Mesendoderm (in vitro differentiated cells): ENCODE results near the gene CDC42BPA.

ENCODE experiments used
- DNase-seq: peaks from one replicate; pipeline ENCODE4 v3.0.0; 2013
- H2AK5ac ChIP-seq: 2 replicates; pipeline ENCODE4 v1.6.1; 2013; ENCODE audit warnings: low read length, inconsistent platforms
- H2BK120ac ChIP-seq: 2 replicates; pipeline ENCODE4 v1.6.1; 2013; ENCODE audit warnings: low read depth, mild to moderate bottlenecking, low read length, moderate library complexity, mixed read lengths
- H2BK15ac ChIP-seq: replicated peaks from 2 replicates; pipeline ENCODE4 v1.6.1; 2013; ENCODE audit warnings: low read depth, mild to moderate bottlenecking, moderate library complexity
- H2BK5ac ChIP-seq: 2 replicates; pipeline ENCODE4 v1.6.1; 2013; ENCODE audit warnings: low read length, inconsistent platforms
- H3K18ac ChIP-seq: 2 replicates; pipeline ENCODE4 v1.6.1; 2013; ENCODE audit warnings: mild to moderate bottlenecking, low read length, mixed read lengths
- H3K23ac ChIP-seq: one replicate; pipeline ENCODE4 v1.6.1; 2013; ENCODE audit warnings: low read length
- H3K27ac ChIP-seq: 2 replicates; pipeline ENCODE4 v1.5.1; 2013; ENCODE audit warnings: low read depth, mild to moderate bottlenecking, inconsistent platforms, low read length, moderate library complexity
- H3K27me3 ChIP-seq: 2 replicates; pipeline ENCODE4 v1.6.1; 2013; ENCODE audit warnings: low read length, control low read depth, mild to moderate bottlenecking, inconsistent platforms; ENCODE audit not compliant: insufficient read depth, poor library complexity
- H3K36me3 ChIP-seq: 2 replicates; pipeline ENCODE4 v1.6.1; 2013; ENCODE audit warnings: low read length, inconsistent platforms; ENCODE audit not compliant: control insufficient read depth, insufficient read depth
- H3K4ac ChIP-seq: one replicate; pipeline ENCODE4 v1.6.1; 2013; ENCODE audit warnings: low read depth, mild to moderate bottlenecking, low read length, moderate library complexity
- H3K4me1 ChIP-seq: 2 replicates; pipeline ENCODE4 v1.6.1; 2013; ENCODE audit warnings: low read depth, low read length, inconsistent platforms; ENCODE audit not compliant: control insufficient read depth
- H3K4me2 ChIP-seq: 2 replicates; pipeline ENCODE4 v1.6.1; 2013; ENCODE audit warnings: low read length
- H3K4me3 ChIP-seq: 2 replicates; pipeline ENCODE4 v1.5.1; 2013; ENCODE audit warnings: mild to moderate bottlenecking, low read length
- H3K56ac ChIP-seq: one replicate; pipeline ENCODE4 v1.6.1; 2013; ENCODE audit warnings: low read length
- H3K79me1 ChIP-seq: 2 replicates; pipeline ENCODE4 v1.6.1; 2013; ENCODE audit warnings: low read length, inconsistent platforms
- H3K79me2 ChIP-seq: 2 replicates; pipeline ENCODE4 v1.6.1; 2013; ENCODE audit warnings: mild to moderate bottlenecking, low read length; ENCODE audit not compliant: control insufficient read depth, insufficient read depth
- H3K9ac ChIP-seq: 2 replicates; pipeline ENCODE4 v1.6.1; 2013; ENCODE audit warnings: low read length, inconsistent platforms
- H4K5ac ChIP-seq: one replicate; pipeline ENCODE4 v1.6.1; 2013; ENCODE audit warnings: low read length
- H4K8ac ChIP-seq: one replicate; pipeline ENCODE4 v1.6.1; 2013; ENCODE audit warnings: low read depth, mild to moderate bottlenecking, control low read depth, low read length, moderate library complexity
- WGBS: extraction: QIAGEN DNeasy Blood & Tissue Kit; methylation state at CpG from one replicate; pipeline ENCODE4 v1.1.7; 2013; ENCODE audit warnings: low lambda C conversion rate, missing lambda C conversion rate; ENCODE audit not compliant: insufficient coverage; ENCODE audit errors: extremely low coverage; 5-methylcytosine and 5-hydroxymethylcytosine counted together

CDC42BPA gene

DNA sequence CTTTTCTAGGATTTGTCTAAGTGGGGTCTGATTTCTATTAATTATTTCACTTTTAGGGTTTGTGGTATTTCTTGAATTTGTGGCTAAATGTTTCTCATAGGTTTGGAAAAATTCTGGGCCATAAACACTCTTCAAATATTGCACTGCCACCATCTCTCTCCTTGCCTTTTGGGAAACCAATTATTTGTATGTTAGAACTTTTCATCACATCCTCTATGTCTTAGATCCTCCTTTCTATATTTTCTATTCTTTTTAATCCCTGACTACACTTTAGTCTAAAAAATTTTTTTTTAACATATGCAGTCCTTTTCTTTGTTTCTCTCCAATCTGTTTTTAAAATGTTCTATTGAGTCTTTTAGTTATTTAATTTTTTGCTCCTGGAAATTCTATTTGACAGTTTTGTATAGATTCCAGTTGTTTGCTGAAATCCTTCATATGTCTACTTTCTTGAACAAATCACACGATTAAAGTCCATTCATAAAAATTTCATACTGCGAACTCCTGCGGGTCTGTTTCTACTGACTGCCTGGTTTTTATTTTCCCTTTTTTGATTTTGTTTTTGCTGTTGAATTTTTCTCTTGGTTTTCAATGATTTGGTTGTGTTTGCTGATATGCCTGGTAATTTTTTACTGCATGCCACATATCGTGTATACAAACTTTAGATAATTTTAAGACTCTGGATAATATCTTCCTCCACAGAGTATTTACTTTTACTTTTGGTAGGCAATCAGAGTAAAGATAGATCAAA, 235.1 kb downstream of the CDC42BPA start:
- H2BK120ac ChIP-seq, result no peak overlapping the region
- H2AK5ac ChIP-seq, result no peak overlapping the region
- H3K56ac ChIP-seq, result no peak overlapping the region
- H2BK15ac ChIP-seq, result no peak overlapping the region
- no peak for DNase-seq
- no peak overlapping the region for H4K8ac ChIP-seq
- no CpG with 5 or more reads among the region's 4 CpGs for WGBS
- H3K36me3 ChIP-seq, result no peaks in the 10 kb centered on the region
- H3K9ac ChIP-seq, result no peak overlapping the region
- H3K27me3 ChIP-seq, result no peaks in the 10 kb centered on the region
- no peak overlapping the region for H3K18ac ChIP-seq
- no peaks in the 10 kb centered on the region for H3K79me1 ChIP-seq
- H3K4me3 ChIP-seq, result no peak overlapping the region
- H3K4me2 ChIP-seq, result no peak overlapping the region
- no peak overlapping the region for H3K23ac ChIP-seq
- no peak overlapping the region for H4K5ac ChIP-seq
- H2BK5ac ChIP-seq, result no peak overlapping the region
- no peaks in the 10 kb centered on the region for H3K79me2 ChIP-seq
- no peaks in the 10 kb centered on the region for H3K4me1 ChIP-seq
- H3K4ac ChIP-seq, result no peak overlapping the region
- H3K27ac ChIP-seq, result no peak overlapping the region

DNA sequence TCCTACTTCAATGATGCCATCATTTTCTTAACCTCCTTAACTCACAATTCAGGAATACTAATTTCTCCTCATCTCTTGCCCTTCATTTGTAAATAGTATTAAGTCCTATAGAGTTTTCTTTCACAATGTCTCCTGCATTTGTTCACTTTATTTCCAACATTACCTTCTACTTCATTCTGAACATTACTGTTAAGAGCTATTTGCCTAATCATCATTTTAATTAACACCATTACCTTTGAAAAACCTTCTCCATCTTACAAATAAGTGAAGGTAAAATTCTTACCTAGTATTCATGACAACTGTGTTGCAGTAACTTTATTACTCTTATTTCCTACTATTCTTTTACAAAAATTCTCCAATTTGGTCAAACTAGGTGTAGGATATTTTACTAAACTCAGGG, 240.5 kb downstream of the CDC42BPA start:
- no peaks in the 10 kb centered on the region for H3K79me1 ChIP-seq
- no peak overlapping the region for H3K4ac ChIP-seq
- H4K8ac ChIP-seq, result no peak overlapping the region
- H2AK5ac ChIP-seq, result no peak overlapping the region
- no peak overlapping the region for H2BK15ac ChIP-seq
- no peaks in the 10 kb centered on the region for H3K27me3 ChIP-seq
- no peak overlapping the region for H3K23ac ChIP-seq
- no peak for DNase-seq
- H3K4me2 ChIP-seq, result no peak overlapping the region
- no peak overlapping the region for H3K56ac ChIP-seq
- H3K27ac ChIP-seq, result no peak overlapping the region
- no peak overlapping the region for H3K18ac ChIP-seq
- H3K36me3 ChIP-seq, result no peaks in the 10 kb centered on the region
- no peak overlapping the region for H2BK120ac ChIP-seq
- no peak overlapping the region for H3K4me3 ChIP-seq
- no peaks in the 10 kb centered on the region for H3K4me1 ChIP-seq
- no peak overlapping the region for H4K5ac ChIP-seq
- H2BK5ac ChIP-seq, result no peak overlapping the region
- no peaks in the 10 kb centered on the region for H3K79me2 ChIP-seq
- no peak overlapping the region for H3K9ac ChIP-seq

- Histone ChIP-seq H3K4me2 (no peak overlapping the region), H3K9ac (no peak overlapping the region), H2BK5ac (no peak overlapping the region), H3K79me1 (no peaks in the 10 kb centered on the region), H4K8ac (no peak overlapping the region), H3K27ac (no peak overlapping the region), H2BK120ac (no peak overlapping the region), H3K23ac (no peak overlapping the region), H3K79me2 (no peaks in the 10 kb centered on the region), H3K27me3 (no peaks in the 10 kb centered on the region), H3K4me3 (no peak overlapping the region), H2AK5ac (no peak overlapping the region), H3K4ac (no peak overlapping the region), H3K36me3 (no peaks in the 10 kb centered on the region), H4K5ac (no peak overlapping the region), H3K56ac (no peak overlapping the region), H3K4me1 (no peaks in the 10 kb centered on the region), H2BK15ac (no peak overlapping the region), H3K18ac (no peak overlapping the region)
- no CpG with 5 or more reads among the region's 4 CpGs for WGBS
- no peak for DNase-seq
Measured at GRCh38 chr1:227073786-227074185, 244.5 kb downstream of the CDC42BPA start.

DNA sequence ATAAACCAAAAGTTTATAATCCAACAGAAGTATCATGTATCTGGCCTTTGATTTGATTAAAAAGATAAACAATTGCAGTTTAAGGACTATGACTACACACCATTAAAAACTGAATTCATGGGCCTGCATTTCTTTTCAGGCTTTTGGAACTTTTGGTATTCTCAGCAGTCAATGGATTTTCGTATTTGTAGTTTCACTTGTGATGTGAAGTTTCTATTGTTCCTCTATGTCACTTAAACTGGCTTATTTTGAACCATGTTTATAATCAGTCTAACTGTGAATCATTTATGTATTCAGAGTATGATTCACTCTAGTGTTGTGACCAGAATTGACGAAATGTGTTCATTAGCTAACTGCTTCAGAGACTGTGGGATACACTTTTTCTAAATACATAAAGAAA, 245.3 kb downstream of the CDC42BPA start:
- Histone ChIP-seq H4K8ac (no peak overlapping the region), H2AK5ac (no peak overlapping the region), H3K4me1 (no peaks in the 10 kb centered on the region), H3K27ac (no peak overlapping the region), H2BK120ac (no peak overlapping the region), H3K23ac (no peak overlapping the region), H3K79me2 (no peaks in the 10 kb centered on the region), H3K79me1 (no peaks in the 10 kb centered on the region), H3K36me3 (no peaks in the 10 kb centered on the region), H3K4me2 (no peak overlapping the region), H2BK5ac (no peak overlapping the region), H3K27me3 (no peaks in the 10 kb centered on the region), H3K4ac (no peak overlapping the region), H2BK15ac (no peak overlapping the region), H4K5ac (no peak overlapping the region), H3K18ac (no peak overlapping the region), H3K4me3 (no peak overlapping the region), H3K9ac (no peak overlapping the region), H3K56ac (no peak overlapping the region)
- no CpG with 5 or more reads among the region's 2 CpGs for WGBS
- DNase-seq, result no peak

GRCh38 chr1:227071895-227072587, 246.3 kb downstream of the CDC42BPA start:
- no peak overlapping the region for H4K8ac ChIP-seq

More at GRCh38 chr1:227071895-227072587, 246.3 kb downstream of the CDC42BPA start:
- H3K4me2 ChIP-seq, result no peak overlapping the region
- H3K4me3 ChIP-seq, result no peak overlapping the region
- H3K18ac ChIP-seq, result no peak overlapping the region
- no peak overlapping the region for H3K4ac ChIP-seq
- no peak overlapping the region for H2BK120ac ChIP-seq
- no peak overlapping the region for H3K9ac ChIP-seq
- DNase-seq, result no peak
- H3K36me3 ChIP-seq, result no peaks in the 10 kb centered on the region
- H3K27me3 ChIP-seq, result no peaks in the 10 kb centered on the region
- WGBS, result no CpG with 5 or more reads among the region's 4 CpGs
- no peak overlapping the region for H3K23ac ChIP-seq
- no peaks in the 10 kb centered on the region for H3K79me1 ChIP-seq
- H2BK15ac ChIP-seq, result no peak overlapping the region
- no peak overlapping the region for H3K56ac ChIP-seq
- no peak overlapping the region for H2AK5ac ChIP-seq
- H3K27ac ChIP-seq, result no peak overlapping the region
- no peaks in the 10 kb centered on the region for H3K79me2 ChIP-seq
- no peak overlapping the region for H2BK5ac ChIP-seq
- H4K5ac ChIP-seq, result no peak overlapping the region
- no peaks in the 10 kb centered on the region for H3K4me1 ChIP-seq
